H9 (cell line): ENCODE results near the gene NPTX1. TPM values are rescaled to one million over a fixed set of nuclear protein-coding genes. Genes with fewer than 3 reads are reported as not detected.

ENCODE experiments used
- DNase-seq: peaks from one replicate; pipeline ENCODE4 v3.0.0-alpha.2; 2017
- H2AFZ ChIP-seq: one replicate; pipeline ENCODE4 v1.6.1; 2013; ENCODE audit warnings: mild to moderate bottlenecking, low read length, control low read depth, moderate library complexity
- H2AK5ac ChIP-seq: 2 replicates; pipeline ENCODE4 v1.6.1; 2013; ENCODE audit warnings: low read length, control low read depth, mixed read lengths; ENCODE audit not compliant: insufficient read length
- H2BK120ac ChIP-seq: one replicate; pipeline ENCODE4 v1.6.1; 2013; ENCODE audit warnings: low read depth, mild to moderate bottlenecking, low read length, control low read depth, inconsistent platforms; ENCODE audit not compliant: poor library complexity, severe bottlenecking
- H2BK12ac ChIP-seq: 2 replicates; pipeline ENCODE4 v1.6.1; 2013; ENCODE audit warnings: low read length, control low read depth, mixed read lengths, low read depth; ENCODE audit not compliant: insufficient read length
- H2BK15ac ChIP-seq: 2 replicates; pipeline ENCODE4 v1.6.1; 2013; ENCODE audit warnings: low read depth, low read length, control low read depth
- H2BK20ac ChIP-seq: one replicate; pipeline ENCODE4 v1.6.1; 2013; ENCODE audit warnings: low read depth, mild to moderate bottlenecking, low read length, control low read depth, inconsistent platforms; ENCODE audit not compliant: poor library complexity, severe bottlenecking
- H2BK5ac ChIP-seq: 2 replicates; pipeline ENCODE4 v1.6.1; 2013; ENCODE audit warnings: low read length, control low read depth, mixed read lengths; ENCODE audit not compliant: insufficient read length
- H3K14ac ChIP-seq: 2 replicates; pipeline ENCODE4 v1.6.1; 2013; ENCODE audit warnings: low read length, control low read depth; ENCODE audit not compliant: insufficient read depth
- H3K18ac ChIP-seq: 2 replicates; pipeline ENCODE4 v1.6.1; 2013; ENCODE audit warnings: low read depth, mild to moderate bottlenecking, mixed read lengths, low read length, control low read depth; ENCODE audit not compliant: insufficient read length
- H3K23ac ChIP-seq: 2 replicates; pipeline ENCODE4 v1.6.1; 2013; ENCODE audit warnings: low read length, control low read depth, mixed read lengths, low read depth; ENCODE audit not compliant: insufficient read length
- H3K23me2 ChIP-seq: 2 replicates; pipeline ENCODE4 v1.6.1; 2013; ENCODE audit warnings: low read depth, mild to moderate bottlenecking, mixed read lengths, low read length, control low read depth; ENCODE audit not compliant: insufficient read length, poor library complexity, severe bottlenecking
- H3K27ac ChIP-seq: 2 replicates; pipeline ENCODE4 v1.5.1; 2013; ENCODE audit warnings: low read length, control low read depth, mixed read lengths, low read depth; ENCODE audit not compliant: insufficient read length
- H3K27me3 ChIP-seq: 2 replicates; pipeline ENCODE4 v1.6.1; 2013; ENCODE audit warnings: low read length, control low read depth, inconsistent platforms; ENCODE audit not compliant: insufficient read depth
- H3K4ac ChIP-seq: 2 replicates; pipeline ENCODE4 v1.6.1; 2013; ENCODE audit warnings: low read depth, mild to moderate bottlenecking, control low read depth, inconsistent platforms, low read length, moderate library complexity
- H3K4me1 ChIP-seq: 2 replicates; pipeline ENCODE4 v1.6.1; 2013; ENCODE audit warnings: low read length, control low read depth, inconsistent platforms; ENCODE audit not compliant: insufficient read depth
- H3K4me2 ChIP-seq: 2 replicates; pipeline ENCODE4 v1.6.1; 2013; ENCODE audit warnings: low read length, control low read depth, mixed read lengths; ENCODE audit not compliant: insufficient read length, insufficient read depth
- H3K56ac ChIP-seq: 2 replicates; pipeline ENCODE4 v1.6.1; 2013; ENCODE audit warnings: low read depth, mild to moderate bottlenecking, mixed read lengths, low read length, control low read depth; ENCODE audit not compliant: insufficient read length
- H3K79me1 ChIP-seq: 2 replicates; pipeline ENCODE4 v1.6.1; 2013; ENCODE audit warnings: low read depth, mild to moderate bottlenecking, moderate library complexity, low read length, control low read depth, inconsistent platforms; ENCODE audit not compliant: insufficient read depth, poor library complexity, severe bottlenecking
- H3K79me2 ChIP-seq: 2 replicates; pipeline ENCODE4 v1.6.1; 2013; ENCODE audit warnings: low read length, control low read depth, inconsistent platforms; ENCODE audit not compliant: insufficient read depth
- H3K9ac ChIP-seq: 2 replicates; pipeline ENCODE4 v1.6.1; 2013; ENCODE audit warnings: low read length, control low read depth, mixed read lengths; ENCODE audit not compliant: insufficient read length; ENCODE audit errors: extremely low read depth
- H3K9me3 ChIP-seq: one replicate; pipeline ENCODE4 v1.6.1; 2013; ENCODE audit warnings: low read depth, low read length, inconsistent platforms; ENCODE audit not compliant: control insufficient read depth
- H3T11ph ChIP-seq: one replicate; pipeline ENCODE4 v1.6.1; 2013; ENCODE audit warnings: mild to moderate bottlenecking, low read length, control low read depth, inconsistent platforms
- H4K20me1 ChIP-seq: one replicate; pipeline ENCODE4 v1.6.1; 2013; ENCODE audit not compliant: control insufficient read depth, insufficient read length, insufficient read depth
- H4K5ac ChIP-seq: 2 replicates; pipeline ENCODE4 v1.6.1; 2013; ENCODE audit warnings: low read depth, mild to moderate bottlenecking, mixed read lengths, low read length, control low read depth; ENCODE audit not compliant: insufficient read length
- H4K8ac ChIP-seq: replicated peaks from 2 replicates; pipeline ENCODE4 v1.6.1; 2013; ENCODE audit warnings: low read length, control low read depth, mixed read lengths, low read depth; ENCODE audit not compliant: insufficient read length
- H4K91ac ChIP-seq: 2 replicates; pipeline ENCODE4 v1.6.1; 2013; ENCODE audit warnings: low read depth, mild to moderate bottlenecking, moderate library complexity, mixed read lengths, low read length, control low read depth; ENCODE audit not compliant: insufficient read length
- H3K27ac Mint-ChIP-seq, 3 experiments: 2 replicates in 2 of 3; 3 replicates in 1 of 3; pipeline ENCODE4 v1.8.0; 2020 to 2021; ENCODE audit warnings: mixed read lengths in 3 of 3, mild to moderate bottlenecking in 1 of 3, moderate library complexity in 1 of 3
- H3K27me3 Mint-ChIP-seq: 2 replicates; pipeline ENCODE4 v1.8.0; 2021; ENCODE audit warnings: low read depth, mild to moderate bottlenecking, moderate library complexity, mixed read lengths
- H3K36me3 Mint-ChIP-seq, 3 experiments: 2 replicates in 2 of 3; 3 replicates in 1 of 3; pipeline ENCODE4 v1.8.0; 2020 to 2021; ENCODE audit warnings: low read depth in 3 of 3, mixed read lengths in 3 of 3; ENCODE audit not compliant: insufficient read depth in 1 of 3
- H3K4me1 Mint-ChIP-seq, 2 experiments: 2 replicates each; pipeline ENCODE4 v1.8.0; 2020; ENCODE audit warnings: mixed read lengths in 2 of 2
- H3K4me3 Mint-ChIP-seq, 2 experiments: 2 replicates in 1 of 2; 3 replicates in 1 of 2; pipeline ENCODE4 v1.8.0; 2020 to 2021; ENCODE audit warnings: mild to moderate bottlenecking in 2 of 2, mixed read lengths in 2 of 2, moderate library complexity in 1 of 2
- H3K9me3 Mint-ChIP-seq, 2 experiments: 2 replicates in 1 of 2; 3 replicates in 1 of 2; pipeline ENCODE4 v1.8.0; 2020; ENCODE audit warnings: mild to moderate bottlenecking in 2 of 2, mixed read lengths in 2 of 2, moderate library complexity in 1 of 2
- CTCF ChIP-seq: fragments of 200-600 bp; sonication (generic); conservative IDR thresholded peaks from 3 replicates; pipeline ENCODE4 v1.8.0; 2021; ENCODE audit warnings: antibody characterized with exemption, mild to moderate bottlenecking
- WGBS: extraction: QIAGEN DNeasy Blood & Tissue Kit; methylation state at CpG from one replicate; pipeline ENCODE4 v1.1.7; 2013; ENCODE audit warnings: missing lambda C conversion rate, low lambda C conversion rate, mixed read lengths; ENCODE audit not compliant: insufficient read length; ENCODE audit errors: extremely low coverage; 5-methylcytosine and 5-hydroxymethylcytosine counted together
- total RNA-seq: library from RNA; stranded (reverse); gene quantifications from 2 replicates; pipeline ENCODE4 v1.2.1, GENCODE V29; 2021

The NPTX1 gene
- total RNA-seq, 1 experiment from 2014 or later = 20.5 TPM

- Histone ChIP-seq H2BK5ac (no peak overlapping the region), H3K9me3 (no peaks in the 10 kb centered on the region), H3K27me3 (no peaks in the 10 kb centered on the region), H4K5ac (no peak overlapping the region), H2BK15ac (no peak overlapping the region), H4K20me1 (no peaks in the 10 kb centered on the region), H2BK12ac (no peak overlapping the region), H2BK120ac (no peak overlapping the region), H3K79me2 (no peaks in the 10 kb centered on the region), H4K8ac (no peak overlapping the region), H2BK20ac (no peak overlapping the region), H3K4ac (no peak overlapping the region), H3K18ac (no peak overlapping the region), H3K27ac (no peak overlapping the region), H3K79me1 (no peaks in the 10 kb centered on the region), H3T11ph (no peak overlapping the region), H3K9ac (no peak overlapping the region), H3K23ac (no peak overlapping the region), H3K56ac (no peak overlapping the region), H2AK5ac (no peak overlapping the region), H2AFZ (no peak overlapping the region), H4K91ac (no peak overlapping the region), H3K4me1 (no peaks in the 10 kb centered on the region), H3K14ac (no peak overlapping the region), H3K23me2 (no peaks in the 10 kb centered on the region), H3K4me2 (no peak overlapping the region)
- H3K27me3 Mint-ChIP-seq = peaks cover 32% of the 10 kb centered on the region
- no peaks in the 10 kb centered on the region for H3K36me3 Mint-ChIP-seq
- H3K4me3 Mint-ChIP-seq = peak overlapping the region in 1 of 2 experiments; percentile 21; a peak in 1 of 5 replicates
- no peaks in the 10 kb centered on the region for H3K9me3 Mint-ChIP-seq
- no peak for DNase-seq
- TF ChIP-seq CTCF = no peak
- H3K27ac Mint-ChIP-seq = no peak overlapping the region
- WGBS = no CpG with 5 or more reads among the region's 4 CpGs
- H3K4me1 Mint-ChIP-seq = peaks cover 7 to 19% of the 10 kb centered on the region in 2 experiments
Observed at GRCh38 chr17:80442764-80443163, 33.6 kb downstream of the NPTX1 start.
